ENCODE data around the gene JAZF1. TPM values are rescaled to one million over a fixed set of nuclear protein-coding genes. Genes with fewer than 3 reads are reported as not detected.

JAZF1 gene
- total and polyA plus RNA-seq, 2 experiments from 2014 or later = 9.5 to 12.1 TPM

- Histone ChIP-seq H4K20me1 (ENCODE audit: insufficient read depth, poor library complexity, severe bottlenecking) (no peaks in the 10 kb centered on the region), H3K4me2 (no peak overlapping the region), H3K4me3 (no peak overlapping the region), H3K9me3 (ENCODE audit: low read depth) (no peaks in the 10 kb centered on the region), H2AFZ (no peak overlapping the region), H3K27ac (peak overlapping the region; percentile 1), H3K79me2 (peaks cover 40% of the 10 kb centered on the region), H3K27me3 (no peaks in the 10 kb centered on the region), H3K9me2 (replicated peaks; ENCODE audit: insufficient read depth) (no peaks in the 10 kb centered on the region), H3K4me1 (ENCODE audit: insufficient read depth) (peaks cover 14% of the 10 kb centered on the region), H3K36me3 (replicated peaks; ENCODE audit: insufficient read depth, low read depth) (no peaks in the 10 kb centered on the region)
- no peak for TF ChIP-seq EZH2 (IDR thresholded peaks at IDR 0.05; ENCODE audit: borderline replicate concordance)
- TF ChIP-seq, protein P1, sequence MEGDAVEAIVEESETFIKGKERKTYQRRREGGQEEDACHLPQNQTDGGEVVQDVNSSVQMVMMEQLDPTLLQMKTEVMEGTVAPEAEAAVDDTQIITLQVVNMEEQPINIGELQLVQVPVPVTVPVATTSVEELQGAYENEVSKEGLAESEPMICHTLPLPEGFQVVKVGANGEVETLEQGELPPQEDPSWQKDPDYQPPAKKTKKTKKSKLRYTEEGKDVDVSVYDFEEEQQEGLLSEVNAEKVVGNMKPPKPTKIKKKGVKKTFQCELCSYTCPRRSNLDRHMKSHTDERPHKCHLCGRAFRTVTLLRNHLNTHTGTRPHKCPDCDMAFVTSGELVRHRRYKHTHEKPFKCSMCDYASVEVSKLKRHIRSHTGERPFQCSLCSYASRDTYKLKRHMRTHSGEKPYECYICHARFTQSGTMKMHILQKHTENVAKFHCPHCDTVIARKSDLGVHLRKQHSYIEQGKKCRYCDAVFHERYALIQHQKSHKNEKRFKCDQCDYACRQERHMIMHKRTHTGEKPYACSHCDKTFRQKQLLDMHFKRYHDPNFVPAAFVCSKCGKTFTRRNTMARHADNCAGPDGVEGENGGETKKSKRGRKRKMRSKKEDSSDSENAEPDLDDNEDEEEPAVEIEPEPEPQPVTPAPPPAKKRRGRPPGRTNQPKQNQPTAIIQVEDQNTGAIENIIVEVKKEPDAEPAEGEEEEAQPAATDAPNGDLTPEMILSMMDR (IDR thresholded peaks at IDR 0.05; ENCODE audit: poor library complexity) = no peak
- no peak for TF ChIP-seq EZH2phosphoT487 (IDR thresholded peaks at IDR 0.05; ENCODE audit: low read depth, severe bottlenecking, unreplicated experiment)
- 80% methylated on average over 3 of the region's 5 CpGs for WGBS (ENCODE audit: low lambda C conversion rate, missing lambda C conversion rate)
- DNase-seq (ENCODE audit: low spot score) = no peak
Observed at GRCh38 chr7:28174442-28174841, 6.2 kb downstream of the JAZF1 start.

DNA sequence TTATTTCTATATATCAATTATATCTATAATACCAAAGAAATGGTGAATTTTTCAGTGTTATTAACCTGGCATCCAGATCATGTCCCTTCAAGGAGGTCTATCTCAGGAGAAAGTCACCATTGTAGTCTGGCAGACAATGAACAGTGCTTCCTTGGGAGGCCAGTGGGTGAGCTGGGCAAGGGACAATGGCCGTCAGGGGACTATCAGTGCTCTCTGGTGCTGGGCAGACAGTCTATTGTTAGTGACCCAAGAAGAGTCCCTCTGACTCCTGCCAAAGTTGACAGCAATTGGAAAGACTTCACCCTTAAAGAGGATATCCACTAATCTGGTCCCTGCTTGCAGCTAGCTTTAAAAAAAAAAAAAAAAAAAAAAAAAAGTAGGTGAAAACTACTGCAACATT lies 7.1 kb downstream of the JAZF1 start:
- H2AFZ ChIP-seq = no peak overlapping the region
- H3K9me2 ChIP-seq (replicated peaks; ENCODE audit: insufficient read depth) = no peaks in the 10 kb centered on the region
- H4K20me1 ChIP-seq (ENCODE audit: insufficient read depth, poor library complexity, severe bottlenecking) = no peaks in the 10 kb centered on the region
- no peaks in the 10 kb centered on the region for H3K27me3 ChIP-seq
- peaks cover 7% of the 10 kb centered on the region for H3K4me1 ChIP-seq (ENCODE audit: insufficient read depth)
- no peak for DNase-seq (ENCODE audit: low spot score)
- TF ChIP-seq, protein P1 (IDR thresholded peaks at IDR 0.05; ENCODE audit: poor library complexity) = no peak
- TF ChIP-seq EZH2 (IDR thresholded peaks at IDR 0.05; ENCODE audit: borderline replicate concordance) (no peak), EZH2phosphoT487 (IDR thresholded peaks at IDR 0.05; ENCODE audit: low read depth, severe bottlenecking, unreplicated experiment) (no peak)
- H3K4me3 ChIP-seq = no peak overlapping the region
- no peak overlapping the region for H3K27ac ChIP-seq
- 96% methylated on average over 1 of the region's 1 CpG for WGBS (ENCODE audit: low lambda C conversion rate, missing lambda C conversion rate)
- H3K4me2 ChIP-seq = no peak overlapping the region
- no peaks in the 10 kb centered on the region for H3K36me3 ChIP-seq (replicated peaks; ENCODE audit: insufficient read depth, low read depth)
- H3K79me2 ChIP-seq = peaks cover 36% of the 10 kb centered on the region
- no peaks in the 10 kb centered on the region for H3K9me3 ChIP-seq (ENCODE audit: low read depth)

- Histone ChIP-seq H3K4me1 (ENCODE audit: insufficient read depth) (peaks cover 5% of the 10 kb centered on the region), H3K27ac (no peak overlapping the region), H2AFZ (no peak overlapping the region), H4K20me1 (ENCODE audit: insufficient read depth, poor library complexity, severe bottlenecking) (no peaks in the 10 kb centered on the region), H3K27me3 (no peaks in the 10 kb centered on the region), H3K9me3 (ENCODE audit: low read depth) (no peaks in the 10 kb centered on the region), H3K79me2 (peaks cover 35% of the 10 kb centered on the region), H3K4me3 (no peak overlapping the region), H3K4me2 (no peak overlapping the region), H3K36me3 (replicated peaks; ENCODE audit: insufficient read depth, low read depth) (no peaks in the 10 kb centered on the region), H3K9me2 (replicated peaks; ENCODE audit: insufficient read depth) (no peaks in the 10 kb centered on the region)
- 58% methylated on average over 3 of the region's 3 CpGs for WGBS (ENCODE audit: low lambda C conversion rate, missing lambda C conversion rate)
- no peak for DNase-seq (ENCODE audit: low spot score)
- TF ChIP-seq EZH2phosphoT487 (IDR thresholded peaks at IDR 0.05; ENCODE audit: low read depth, severe bottlenecking, unreplicated experiment) (no peak), EZH2 (IDR thresholded peaks at IDR 0.05; ENCODE audit: borderline replicate concordance) (no peak)
- TF ChIP-seq, protein P1 (IDR thresholded peaks at IDR 0.05; ENCODE audit: poor library complexity) = no peak
Observed at GRCh38 chr7:28172958-28173357, 7.6 kb downstream of the JAZF1 start.

DNA sequence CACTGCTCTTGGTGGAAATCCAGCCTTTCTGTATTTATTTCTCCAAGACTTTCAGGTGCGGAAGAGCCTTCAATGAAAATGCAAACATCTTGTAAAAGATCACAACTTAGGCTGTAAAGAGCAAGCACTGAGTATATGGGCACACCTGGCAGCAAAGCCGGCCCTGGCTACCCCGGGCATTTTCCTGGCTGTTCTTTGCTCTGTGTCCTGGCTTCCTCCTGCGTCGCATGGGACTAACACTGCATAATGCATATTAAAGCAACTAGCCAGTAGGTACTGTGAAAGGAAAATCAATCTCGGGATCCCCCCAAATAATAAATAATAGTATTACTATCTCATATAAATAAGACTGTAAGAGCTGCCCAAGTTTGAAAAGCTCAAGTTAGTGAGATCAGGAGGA lies 9.9 kb downstream of the JAZF1 start:
- no peak for DNase-seq (ENCODE audit: low spot score)
- Histone ChIP-seq H3K4me3 (no peak overlapping the region), H3K9me3 (ENCODE audit: low read depth) (no peaks in the 10 kb centered on the region), H3K79me2 (peaks cover 29% of the 10 kb centered on the region), H3K27ac (no peak overlapping the region), H3K36me3 (replicated peaks; ENCODE audit: insufficient read depth, low read depth) (no peaks in the 10 kb centered on the region), H3K9me2 (replicated peaks; ENCODE audit: insufficient read depth) (no peaks in the 10 kb centered on the region), H3K27me3 (no peaks in the 10 kb centered on the region), H4K20me1 (ENCODE audit: insufficient read depth, poor library complexity, severe bottlenecking) (no peaks in the 10 kb centered on the region), H2AFZ (no peak overlapping the region), H3K4me2 (no peak overlapping the region), H3K4me1 (ENCODE audit: insufficient read depth) (peaks cover 10% of the 10 kb centered on the region)
- WGBS (ENCODE audit: low lambda C conversion rate, missing lambda C conversion rate) = 91% methylated on average over 6 of the region's 6 CpGs
- no peak for TF ChIP-seq EZH2 (IDR thresholded peaks at IDR 0.05; ENCODE audit: borderline replicate concordance)
- no peak for TF ChIP-seq EZH2phosphoT487 (IDR thresholded peaks at IDR 0.05; ENCODE audit: low read depth, severe bottlenecking, unreplicated experiment)
- TF ChIP-seq, protein P1 (IDR thresholded peaks at IDR 0.05; ENCODE audit: poor library complexity) = no peak

Data from hepatocyte (in vitro differentiated cells).